Activated CD4-positive, alpha-beta T cell treated with anti-CD3 and anti-CD28 coated beads, Interleukin-2, amount 50 U/mL, for 24 hours (primary cell): Measurements from ENCODE around the gene FUT6.

Source experiments
- DNase-seq, 2 donors: peaks; one replicate each; pipeline ENCODE4 v3.0.0-alpha.2; 2020; ENCODE audit warnings: low read depth in 1 of 2, low spot score in 1 of 2

FUT6 gene

DNA sequence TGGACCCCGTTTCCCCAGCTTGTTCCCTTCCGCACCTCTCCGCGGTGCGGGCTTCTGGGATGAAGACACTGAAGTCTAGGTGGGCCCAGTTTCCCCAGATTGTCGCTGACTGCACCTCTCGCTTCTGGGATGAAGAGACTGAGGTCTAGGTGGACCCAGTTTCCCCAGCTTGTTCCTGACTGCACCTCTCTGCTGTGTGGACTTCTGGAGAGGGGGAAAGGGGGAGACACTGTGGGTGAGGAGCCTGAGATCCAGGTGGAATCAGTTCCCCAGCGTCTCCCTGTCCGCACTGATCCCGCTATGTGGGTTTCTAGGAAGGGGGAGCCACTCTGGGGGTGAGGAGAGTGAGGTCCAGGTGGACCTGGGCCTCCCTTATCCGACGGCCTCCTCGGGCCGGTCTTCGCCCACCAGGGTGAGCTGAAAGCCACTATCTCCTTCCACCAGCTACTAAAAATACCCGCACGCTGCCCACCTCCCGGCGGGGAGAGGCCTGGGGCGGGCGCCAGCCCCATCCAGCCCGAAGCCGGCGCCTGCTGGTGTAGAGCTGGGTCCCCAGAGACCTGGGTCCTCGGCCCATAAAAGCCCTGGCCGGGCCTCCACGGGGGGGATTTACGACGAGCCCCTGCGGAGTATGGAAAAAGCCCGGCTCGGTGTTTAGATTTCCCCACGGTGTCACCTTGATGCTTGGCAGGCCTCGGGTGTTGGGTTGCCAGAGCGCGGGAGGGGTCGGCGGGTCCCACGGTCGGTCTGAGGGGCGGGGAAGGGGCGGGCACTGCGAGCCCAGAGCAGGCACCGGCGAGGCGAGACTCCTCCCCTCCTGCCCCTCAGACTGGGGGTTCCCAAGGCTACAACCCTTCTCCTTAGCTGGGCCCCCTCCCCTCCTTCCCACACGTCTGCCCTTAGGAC, 10.6 kb downstream of the FUT6 start:
- DNase-seq: no peak

DNA sequence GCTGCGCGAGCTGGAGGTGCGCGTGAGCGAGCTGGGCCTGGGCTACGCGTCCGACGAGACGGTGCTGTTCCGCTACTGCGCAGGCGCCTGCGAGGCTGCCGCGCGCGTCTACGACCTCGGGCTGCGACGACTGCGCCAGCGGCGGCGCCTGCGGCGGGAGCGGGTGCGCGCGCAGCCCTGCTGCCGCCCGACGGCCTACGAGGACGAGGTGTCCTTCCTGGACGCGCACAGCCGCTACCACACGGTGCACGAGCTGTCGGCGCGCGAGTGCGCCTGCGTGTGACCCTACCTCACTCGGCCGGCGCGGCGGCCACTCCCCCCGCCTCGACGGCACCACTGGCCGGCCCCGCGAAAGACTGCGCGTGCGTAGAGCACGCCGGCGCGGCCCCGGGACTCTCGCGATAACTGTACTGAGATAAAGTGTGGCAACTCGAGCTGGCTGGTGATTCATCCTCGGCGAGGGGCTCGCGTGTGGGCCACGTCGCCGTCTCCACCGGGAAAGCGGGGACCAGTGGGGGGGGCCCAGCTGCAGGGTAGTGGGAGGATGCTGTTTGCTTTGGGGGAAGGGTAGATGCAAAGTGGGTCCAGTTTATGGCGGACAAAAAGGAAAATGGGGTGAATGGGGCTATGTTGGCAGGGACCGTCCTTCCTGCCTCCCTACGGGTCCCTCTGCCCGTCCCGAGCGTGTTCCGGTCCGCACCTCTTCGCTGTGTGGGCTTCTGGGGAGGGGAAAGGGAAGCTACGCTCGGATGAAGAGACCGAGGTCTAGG, 11.4 kb downstream of the FUT6 start:
- peak; percentile 92 to 93 for DNase-seq

DNA sequence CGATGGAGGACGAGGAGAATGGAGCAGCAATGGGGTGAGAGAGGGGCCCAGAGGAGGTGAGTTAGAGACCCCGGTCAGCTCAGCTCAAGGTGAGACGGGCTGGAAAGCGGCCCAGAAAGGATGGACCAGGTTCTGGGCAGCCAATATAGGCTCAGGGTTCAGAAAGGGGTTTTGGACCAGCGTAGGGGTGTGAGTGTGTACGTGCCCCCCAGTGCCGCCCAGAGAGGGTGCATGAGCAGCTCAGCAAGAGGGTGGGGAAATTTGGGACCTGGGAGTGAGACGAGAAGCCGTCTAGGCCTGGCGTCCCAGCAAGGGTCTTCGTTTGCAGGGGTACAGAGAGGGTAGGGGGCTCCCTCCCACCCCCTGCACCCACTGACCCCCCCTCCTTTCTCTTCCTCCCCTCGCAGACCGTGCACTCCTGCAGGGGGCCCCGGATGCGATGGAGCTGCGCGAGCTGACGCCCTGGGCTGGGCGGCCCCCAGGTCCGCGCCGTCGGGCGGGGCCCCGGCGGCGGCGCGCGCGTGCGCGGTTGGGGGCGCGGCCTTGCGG, 12.1 kb downstream of the FUT6 start:
- DNase-seq: no peak

DNA sequence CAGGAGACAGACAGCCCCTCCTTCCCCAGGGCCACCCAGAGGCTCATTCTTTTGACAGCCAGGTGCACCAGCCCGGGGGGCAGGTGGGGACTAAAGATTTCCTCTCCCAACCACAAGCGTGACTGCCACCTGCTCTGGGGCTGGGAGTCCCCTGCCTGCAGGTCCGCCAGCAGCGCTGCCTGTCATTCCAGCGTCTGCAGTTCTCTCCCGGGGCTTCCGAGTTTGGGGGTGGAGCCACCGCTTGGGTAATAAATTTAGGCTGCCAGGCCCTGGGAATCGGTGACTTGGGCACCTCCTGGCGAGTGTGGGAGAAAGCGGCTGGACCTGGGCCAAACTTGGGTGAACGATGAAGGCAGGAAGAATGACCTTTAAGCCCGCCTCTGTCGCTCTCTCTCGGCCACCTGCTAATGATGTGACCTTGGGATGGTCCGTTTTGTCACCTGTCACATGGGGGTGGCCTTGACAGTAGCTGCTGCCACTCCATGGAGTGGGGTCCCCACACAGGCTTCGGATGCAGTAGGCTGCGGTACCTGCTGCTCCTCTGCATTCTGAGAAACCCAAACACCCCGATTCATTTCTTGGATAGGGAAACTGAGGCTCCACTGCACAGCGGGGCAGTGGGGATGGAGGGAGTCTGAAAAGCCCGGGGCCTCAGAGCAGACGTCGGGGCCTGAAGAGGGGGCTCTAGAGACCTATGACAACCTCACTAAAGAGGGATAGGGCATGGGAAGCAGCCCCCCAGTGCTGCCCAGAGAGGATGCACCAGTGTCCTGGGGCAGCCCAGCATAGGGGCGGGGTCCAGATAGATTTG, 12.8 kb downstream of the FUT6 start:
- no peak for DNase-seq

DNA sequence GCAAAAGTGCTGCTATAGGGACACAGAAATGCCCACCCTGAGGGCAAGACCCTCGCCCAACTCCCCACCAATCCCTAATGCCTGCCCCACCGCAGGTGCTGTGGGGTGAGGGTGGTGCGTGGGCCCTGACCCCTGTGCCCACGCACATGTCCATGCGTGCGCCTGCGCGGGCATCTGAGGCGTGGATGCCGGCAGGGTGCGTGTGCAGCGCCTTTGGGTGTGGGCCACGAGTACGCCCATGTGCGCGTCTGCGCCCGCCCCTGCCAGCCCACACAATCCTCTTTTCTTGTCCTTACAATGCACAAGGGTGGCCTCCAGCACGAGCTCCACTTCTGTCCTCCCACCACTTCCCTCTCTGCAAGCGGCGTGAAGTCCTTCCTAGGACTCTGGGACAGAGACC, 14.3 kb downstream of the FUT6 start:
- no peak for DNase-seq

DNA sequence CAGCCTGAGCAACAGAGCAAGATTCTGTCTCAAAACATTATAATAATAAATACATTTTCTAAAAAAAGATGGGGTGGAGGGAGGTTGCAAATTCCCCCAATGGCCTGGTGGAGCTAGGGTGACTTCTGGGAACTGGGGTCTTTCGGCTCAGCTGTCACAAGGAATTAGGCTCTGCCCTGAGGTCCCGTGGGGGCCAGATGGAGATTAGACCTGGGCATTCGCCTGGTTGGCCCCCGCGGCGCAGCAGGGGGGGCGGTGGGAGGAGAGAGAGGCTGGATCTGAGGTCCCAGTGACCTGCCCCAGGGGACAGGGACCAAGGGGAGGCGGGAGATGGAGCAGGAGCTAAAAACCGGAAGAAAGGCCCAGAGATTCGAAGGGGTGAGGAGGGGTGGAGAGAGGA, 14.8 kb downstream of the FUT6 start:
- DNase-seq: no peak

DNA sequence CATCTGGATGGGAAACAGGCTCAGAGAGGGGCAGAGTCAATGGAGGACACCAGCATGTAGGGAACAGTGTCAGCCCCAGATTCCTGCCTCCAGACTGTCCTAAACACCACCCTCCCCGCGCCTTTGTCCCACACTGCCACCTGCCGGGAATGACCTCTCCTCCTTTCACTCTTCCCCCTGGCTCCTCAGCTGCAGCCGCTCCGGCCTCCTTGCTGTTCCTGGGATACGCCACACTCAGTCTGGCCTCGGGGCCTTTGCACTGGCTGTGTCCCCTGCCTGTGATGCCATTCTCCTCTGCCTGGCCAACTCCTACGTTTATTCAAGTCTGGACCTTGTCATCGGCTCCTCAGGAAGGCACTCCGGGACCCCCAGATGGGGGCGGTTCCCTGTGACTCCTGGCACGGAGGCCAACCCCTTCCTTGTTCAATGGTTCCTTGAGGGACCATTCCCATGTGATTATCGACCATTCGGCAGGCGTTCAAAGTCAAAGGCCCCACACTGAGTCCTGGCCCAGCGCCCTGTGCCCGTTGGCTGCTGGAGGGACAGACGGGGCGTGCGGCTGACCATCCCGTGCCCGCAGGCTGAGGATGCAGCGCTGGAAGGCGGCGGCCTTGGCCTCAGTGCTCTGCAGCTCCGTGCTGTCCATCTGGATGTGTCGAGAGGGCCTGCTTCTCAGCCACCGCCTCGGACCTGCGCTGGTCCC, 15.8 kb downstream of the FUT6 start:
- no peak for DNase-seq

DNA sequence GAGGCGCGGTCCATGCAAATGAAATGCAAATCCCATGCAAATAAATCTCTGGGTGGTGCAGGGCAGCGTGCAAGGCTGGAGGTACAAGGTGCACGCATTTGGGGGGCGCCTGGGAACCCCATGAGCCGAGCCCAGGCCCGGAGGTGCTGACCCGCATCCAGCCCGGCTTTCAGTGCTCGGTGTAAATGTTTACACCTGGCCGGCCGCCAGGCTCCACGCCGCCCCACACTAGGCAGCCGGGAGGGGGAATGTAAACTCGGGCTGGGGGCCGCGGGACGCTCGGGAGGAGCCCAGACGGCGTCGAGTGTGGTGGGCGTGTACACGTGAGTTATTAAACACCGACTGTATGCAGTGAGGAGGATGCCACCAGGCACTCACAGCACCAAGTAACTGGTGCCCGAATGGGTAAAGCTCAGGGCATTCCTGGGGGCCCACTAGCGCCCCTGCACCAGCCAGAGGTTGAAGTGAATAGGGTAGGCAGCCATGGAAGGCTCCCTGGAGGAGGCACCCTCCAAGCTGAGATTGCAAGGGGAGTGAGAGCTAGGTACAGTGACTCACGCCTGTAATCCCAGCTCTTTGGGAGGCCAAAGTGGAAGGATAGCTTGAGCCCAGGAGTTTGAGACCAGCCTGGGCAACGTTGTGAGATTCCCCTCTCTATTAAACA, 17.2 kb downstream of the FUT6 start:
- DNase-seq: no peak

DNA sequence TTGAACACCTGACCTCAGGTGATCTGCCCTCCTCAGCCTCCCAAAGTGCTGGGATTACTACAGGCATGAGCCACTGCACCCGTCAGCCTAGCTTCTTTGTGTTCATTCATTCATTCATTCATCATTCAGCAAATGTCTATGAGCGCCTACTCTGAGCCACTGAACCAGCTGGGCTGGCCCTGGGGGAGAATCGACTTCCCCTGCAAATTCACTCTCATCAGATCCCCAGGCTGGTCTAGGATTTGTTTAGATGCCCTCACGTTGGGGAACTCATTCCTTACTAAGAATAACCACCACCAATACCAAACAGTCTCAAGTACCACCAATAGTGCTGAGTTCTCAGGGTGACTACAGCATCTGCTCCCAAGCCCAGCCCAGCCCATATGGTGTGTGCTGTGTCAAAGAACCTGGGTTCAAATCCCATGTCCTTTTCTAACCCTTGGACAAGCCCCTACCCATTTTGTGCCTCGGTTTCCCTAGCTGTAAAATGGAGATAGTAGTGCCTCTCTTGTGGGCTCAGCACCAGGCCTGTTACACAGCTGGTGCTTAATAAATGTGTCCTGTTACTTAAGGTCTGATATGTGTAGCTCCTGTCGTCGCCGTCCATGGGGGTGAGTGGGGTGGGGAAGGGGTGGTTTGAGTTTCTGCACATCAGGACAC, 17.9 kb downstream of the FUT6 start:
- DNase-seq: no peak

DNA sequence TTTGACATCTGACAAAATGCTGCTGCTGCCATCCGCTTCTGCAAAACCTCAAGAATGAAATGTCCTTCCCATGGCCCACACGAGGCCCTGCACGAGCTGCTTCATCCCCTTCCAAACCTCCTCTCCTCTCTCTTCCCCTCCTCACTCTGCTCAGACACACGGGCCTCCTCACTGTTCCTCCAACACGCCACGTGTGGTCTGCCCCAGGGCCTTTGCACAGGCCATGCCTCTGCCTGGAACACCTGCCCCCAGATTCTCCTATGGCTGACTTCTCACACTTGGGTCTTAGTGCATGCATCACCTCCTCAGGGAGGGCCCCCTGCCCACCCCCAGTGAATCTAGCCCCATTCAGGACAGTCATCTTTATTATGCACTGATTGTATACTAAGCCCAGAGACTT, 18.7 kb downstream of the FUT6 start:
- no peak for DNase-seq

DNA sequence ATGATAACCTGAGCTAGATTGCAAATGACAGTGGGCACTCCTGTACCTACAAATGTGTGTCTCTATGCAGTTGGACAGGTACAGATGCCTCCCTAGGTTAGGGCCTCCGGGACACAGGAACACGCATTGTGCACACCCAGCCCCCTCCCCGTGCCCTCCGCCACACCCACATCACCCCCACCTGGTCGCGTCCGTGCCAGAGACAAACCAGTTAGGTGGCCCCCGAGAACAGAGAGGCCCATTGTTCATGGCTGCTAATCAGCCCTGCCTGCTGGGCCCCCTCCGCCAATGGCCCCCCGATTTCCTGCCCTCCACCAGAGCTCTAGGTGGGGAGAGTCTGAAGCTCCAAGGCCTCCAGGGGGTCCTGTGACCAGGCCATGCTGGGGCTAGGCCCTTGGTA, 20.9 kb downstream of the FUT6 start:
- no peak for DNase-seq

DNA sequence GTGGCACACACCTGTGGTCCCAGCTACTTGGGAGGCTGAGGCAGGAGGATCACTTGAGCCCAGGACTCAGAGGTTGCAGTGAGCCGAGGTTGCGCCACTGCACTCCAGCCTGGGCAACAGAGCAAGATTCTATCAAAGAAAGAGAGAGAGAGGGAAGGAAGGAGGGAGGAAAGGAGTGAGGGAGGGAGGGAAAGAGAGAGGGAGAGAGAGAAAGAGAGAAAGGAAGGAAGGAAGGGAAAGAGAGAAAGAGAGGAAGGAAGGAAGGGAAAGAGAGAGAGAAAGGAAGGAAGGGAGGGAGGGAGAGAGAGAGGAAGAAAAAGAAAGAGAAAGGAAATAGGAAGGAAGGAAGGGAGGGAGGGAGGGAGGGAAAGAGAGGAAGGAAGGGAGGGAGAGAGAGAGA, 22.3 kb downstream of the FUT6 start:
- DNase-seq: no peak

DNA sequence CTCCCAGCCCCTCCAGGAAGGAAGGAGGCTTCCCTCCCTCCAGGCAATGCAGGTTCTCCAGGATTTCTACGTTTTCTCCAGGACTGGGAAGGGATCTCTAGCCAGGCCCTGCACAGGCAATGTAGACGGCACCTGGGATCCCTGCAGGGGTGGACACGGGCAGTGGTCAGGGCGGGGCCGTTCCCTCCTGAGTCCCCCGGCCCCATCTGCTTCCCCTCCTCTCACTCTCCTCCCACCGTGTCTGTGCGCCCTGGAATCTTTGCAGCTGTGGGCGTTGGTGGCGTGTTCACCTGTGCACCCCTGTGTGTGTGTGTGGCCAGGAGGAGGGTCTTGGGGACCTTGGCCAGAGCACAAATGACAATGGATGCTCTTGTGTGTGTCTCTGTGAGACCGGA, 24.7 kb downstream of the FUT6 start:
- DNase-seq: no peak

DNA sequence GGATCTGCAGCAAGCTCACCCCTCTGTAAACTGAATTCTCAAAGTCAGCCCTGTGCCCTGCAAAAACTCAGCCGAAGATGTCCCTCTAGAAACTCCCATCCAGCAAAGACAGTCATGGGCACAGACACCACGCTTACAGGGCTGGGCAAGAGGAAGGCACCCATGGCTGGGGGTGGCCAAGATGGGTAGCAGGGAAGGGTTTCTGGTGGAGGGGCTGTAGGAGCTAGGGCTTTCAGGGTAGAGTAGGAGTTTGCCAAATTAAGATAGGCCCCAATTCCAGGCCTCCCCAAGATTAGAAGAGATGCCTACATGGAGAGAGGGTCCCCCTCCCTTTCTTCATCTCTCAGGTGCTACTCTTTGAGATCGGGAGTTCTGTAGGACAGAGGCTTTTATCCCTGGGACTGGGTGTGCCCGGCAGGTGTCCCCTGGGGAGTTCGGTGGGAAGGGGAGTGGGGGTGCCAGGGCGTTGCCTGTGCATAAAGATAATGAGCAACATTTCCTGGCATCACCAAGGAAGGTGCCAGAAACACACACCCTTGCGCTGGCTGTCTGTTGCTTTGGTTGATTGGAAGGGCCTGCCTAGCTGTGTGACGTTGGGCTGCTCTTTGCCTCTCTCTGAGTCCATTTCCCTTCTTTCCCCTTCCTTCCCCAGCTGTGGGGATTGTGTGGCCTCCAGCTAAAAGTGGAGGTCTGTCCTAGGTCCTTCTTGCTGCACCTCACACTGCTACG, 25.2 kb downstream of the FUT6 start:
- no peak for DNase-seq

DNA sequence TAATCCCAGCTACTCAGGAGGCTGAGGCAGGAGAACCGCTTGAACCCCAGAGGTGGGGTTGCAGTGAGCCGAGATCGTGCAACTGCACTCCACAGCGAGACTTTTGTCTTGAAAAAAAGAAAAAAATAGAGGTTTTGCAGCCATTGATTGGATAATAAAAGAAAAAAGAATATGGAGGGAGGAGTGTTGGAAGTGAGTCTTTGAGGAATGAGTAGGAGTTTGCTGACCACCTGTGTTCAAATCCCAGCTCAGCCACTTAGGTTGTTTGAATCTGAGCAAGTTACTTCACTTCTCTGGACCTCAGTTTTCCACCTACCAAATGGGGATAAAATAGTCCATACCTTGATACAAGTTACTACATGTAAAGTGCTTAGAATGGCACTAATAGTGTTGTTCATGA, 28.4 kb downstream of the FUT6 start:
- DNase-seq: no peak

DNA sequence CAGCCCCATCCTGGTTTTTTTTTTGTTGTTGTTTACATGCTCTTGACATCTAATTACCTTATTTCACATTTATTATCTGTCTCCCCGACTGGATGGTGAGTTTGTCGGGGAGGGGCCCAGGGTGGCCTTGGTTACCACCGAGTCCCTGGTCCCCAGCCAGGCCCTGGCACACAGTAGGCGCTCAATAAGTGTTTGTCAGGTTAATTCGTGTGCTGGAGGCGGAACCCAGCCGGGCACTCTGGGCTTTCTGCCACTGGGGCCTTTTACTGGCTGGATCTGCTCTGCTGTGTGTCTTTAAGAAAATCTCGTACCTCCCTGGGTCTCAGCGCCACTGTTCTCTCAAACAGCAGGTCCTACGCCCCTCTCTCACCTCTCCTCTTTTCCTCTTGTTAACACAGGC, 30.0 kb downstream of the FUT6 start:
- no peak for DNase-seq

DNA sequence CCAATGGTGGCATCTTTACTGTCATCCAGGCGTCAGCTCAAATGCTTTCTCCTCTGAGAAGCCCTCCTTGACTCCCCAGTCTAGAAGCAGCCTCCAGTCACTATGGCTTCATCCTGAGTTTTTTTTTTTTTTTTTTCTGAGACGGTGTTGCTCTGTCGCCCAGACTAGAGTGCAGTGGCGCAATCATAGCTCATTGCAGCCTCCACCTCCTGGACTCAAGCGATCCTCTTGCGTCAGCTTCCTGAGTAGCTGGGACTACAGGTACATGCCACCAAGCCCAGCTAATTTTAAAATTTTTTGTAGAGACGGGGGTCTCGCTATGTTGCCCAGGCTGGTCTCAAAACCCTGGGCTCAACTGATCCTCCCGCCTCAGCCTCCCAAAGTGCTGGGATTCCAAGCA, 30.4 kb downstream of the FUT6 start:
- no peak for DNase-seq

DNA sequence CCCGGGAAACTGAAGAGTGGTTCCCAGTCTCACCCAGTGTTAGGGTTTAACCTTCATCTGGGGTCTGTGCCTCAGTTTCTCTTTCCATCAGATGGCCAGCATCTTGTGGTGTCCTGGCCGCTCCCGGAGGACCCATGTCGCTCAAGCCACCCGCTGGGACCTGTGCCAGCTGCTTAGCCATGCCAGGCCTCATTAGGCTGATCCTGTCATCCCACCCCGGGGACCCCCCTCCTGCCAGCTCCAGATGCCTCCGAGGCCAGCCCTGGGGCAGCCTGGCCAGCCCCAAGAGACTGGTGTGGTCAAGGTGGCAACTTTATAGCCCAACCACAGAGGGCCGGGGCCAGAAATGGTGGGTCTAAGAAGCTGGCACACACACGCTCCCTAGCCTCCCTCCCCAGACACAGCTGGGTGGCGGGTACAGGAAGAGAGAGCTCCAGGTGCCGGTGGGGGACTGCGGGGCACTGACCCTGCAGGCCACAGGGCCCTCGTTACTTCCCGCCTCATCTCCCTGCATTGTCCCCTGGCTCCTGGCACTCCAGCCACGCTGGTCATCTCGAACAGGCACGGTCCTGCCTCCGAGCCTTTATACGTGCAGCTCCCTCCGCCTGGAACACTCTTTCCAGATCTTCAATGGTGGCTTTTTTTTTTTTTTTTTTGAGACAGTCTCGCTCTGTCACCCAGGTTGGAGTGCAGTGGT, 31.2 kb downstream of the FUT6 start:
- no peak for DNase-seq
